ENCODE data around the gene IGFBP3. TPM values are rescaled to one million over a fixed set of nuclear protein-coding genes. Genes with fewer than 3 reads are reported as not detected.
"Not testable (repeated sequence)": the region's sequence is repeated elsewhere in the genome, so short reads cannot be mapped to it uniquely, and the experiment has no call there.

Gene IGFBP3
- total and polyA plus RNA-seq, 2 donors from 2014 or later, result 50.5 to 193 TPM

GRCh38 chr7:45944058-45944457 is 23.0 kb upstream of the IGFBP3 start:
- FAIRE-seq, result no peak
- TF ChIP-seq CTCF (IDR thresholded peaks at IDR 0.05; ENCODE audit: borderline replicate concordance, extremely low read depth, insufficient read depth), result no peak
- Histone ChIP-seq H3K9me3 (ENCODE audit: control insufficient read depth in 2 of 3, insufficient read depth in 1 of 3, low read length in 3 of 3) (no peaks in the 10 kb centered on the region), H3K27ac (ENCODE audit: low read depth in 2 of 2, low read length in 2 of 2) (no peak overlapping the region), H3K9ac (ENCODE audit: low read length in 3 of 3) (no peak overlapping the region), H3K36me3 (ENCODE audit: control insufficient read depth in 2 of 3, insufficient read depth in 3 of 3, low read length in 3 of 3) (no peaks in the 10 kb centered on the region), H3K4me3 (ENCODE audit: low read length in 3 of 3) (no peak overlapping the region), H3K27me3 (ENCODE audit: control insufficient read depth, insufficient read depth, low read length) (no peaks in the 10 kb centered on the region), H3K4me1 (ENCODE audit: control insufficient read depth in 2 of 3, insufficient read depth in 2 of 3, low read depth in 1 of 3, low read length in 3 of 3) (no peaks in the 10 kb centered on the region)
- intact Hi-C loops (cut with DNase I), result no loop called here
- DNase-seq, result no peak

- no peaks in the 10 kb centered on the region for H3K36me3 ChIP-seq (ENCODE audit: control insufficient read depth in 2 of 3, insufficient read depth in 3 of 3, low read length in 3 of 3)
- TF ChIP-seq CTCF (IDR thresholded peaks at IDR 0.05; ENCODE audit: borderline replicate concordance, extremely low read depth, insufficient read depth), result no peak
- H3K9ac ChIP-seq (ENCODE audit: low read length in 3 of 3), result no peak overlapping the region
- no peak overlapping the region for H3K4me3 ChIP-seq (ENCODE audit: low read length in 3 of 3)
- intact Hi-C loops (cut with DNase I), result no loop called here
- H3K4me1 ChIP-seq (ENCODE audit: control insufficient read depth in 2 of 3, insufficient read depth in 2 of 3, low read depth in 1 of 3, low read length in 3 of 3), result no peaks in the 10 kb centered on the region
- no peak overlapping the region for H3K27ac ChIP-seq (ENCODE audit: low read depth in 2 of 2, low read length in 2 of 2)
- FAIRE-seq (no peak), DNase-seq (no peak)
- no peaks in the 10 kb centered on the region for H3K9me3 ChIP-seq (ENCODE audit: control insufficient read depth in 2 of 3, insufficient read depth in 1 of 3, low read length in 3 of 3)
- H3K27me3 ChIP-seq (ENCODE audit: control insufficient read depth, insufficient read depth, low read length), result no peaks in the 10 kb centered on the region
Observed at GRCh38 chr7:45940939-45941338, 19.9 kb upstream of the IGFBP3 start.

GRCh38 chr7:45940237-45940781 is 19.2 kb upstream of the IGFBP3 start:
- H3K4me3 ChIP-seq (ENCODE audit: low read length in 3 of 3); intact Hi-C loops (cut with DNase I); H3K36me3 ChIP-seq (ENCODE audit: control insufficient read depth in 2 of 3, insufficient read depth in 3 of 3, low read length in 3 of 3); DNase-seq; H3K27ac ChIP-seq (ENCODE audit: low read depth in 2 of 2, low read length in 2 of 2); H3K9ac ChIP-seq (ENCODE audit: low read length in 3 of 3); H3K9me3 ChIP-seq (ENCODE audit: control insufficient read depth in 2 of 3, insufficient read depth in 1 of 3, low read length in 3 of 3); H3K4me1 ChIP-seq (ENCODE audit: control insufficient read depth in 2 of 3, insufficient read depth in 2 of 3, low read depth in 1 of 3, low read length in 3 of 3); H3K27me3 ChIP-seq (ENCODE audit: control insufficient read depth, insufficient read depth, low read length); FAIRE-seq: not testable (repeated sequence)

GRCh38 chr7:45939574-45939973 is 18.5 kb upstream of the IGFBP3 start:
- intact Hi-C loops (cut with DNase I), result no loop called here
- Histone ChIP-seq H3K27ac (ENCODE audit: low read depth in 2 of 2, low read length in 2 of 2) (no peak overlapping the region), H3K4me1 (ENCODE audit: control insufficient read depth in 2 of 3, insufficient read depth in 2 of 3, low read depth in 1 of 3, low read length in 3 of 3) (no peaks in the 10 kb centered on the region), H3K9me3 (ENCODE audit: control insufficient read depth in 2 of 3, insufficient read depth in 1 of 3, low read length in 3 of 3) (no peaks in the 10 kb centered on the region), H3K36me3 (ENCODE audit: control insufficient read depth in 2 of 3, insufficient read depth in 3 of 3, low read length in 3 of 3) (no peaks in the 10 kb centered on the region), H3K9ac (ENCODE audit: low read length in 3 of 3) (no peak overlapping the region), H3K4me3 (ENCODE audit: low read length in 3 of 3) (no peak overlapping the region), H3K27me3 (ENCODE audit: control insufficient read depth, insufficient read depth, low read length) (no peaks in the 10 kb centered on the region)
- TF ChIP-seq CTCF (IDR thresholded peaks at IDR 0.05; ENCODE audit: borderline replicate concordance, extremely low read depth, insufficient read depth), result no peak
- DNase-seq (no peak), FAIRE-seq (no peak)
